ENCODE results near the gene RSPO3. TPM values are rescaled to one million over a fixed set of nuclear protein-coding genes. Genes with fewer than 3 reads are reported as not detected.
A peak's percentile ranks its signal among the peaks of the same experiment; 100 is the strongest.

The RSPO3 gene
- total RNA-seq, 1 donor from 2014 or later: 2.6 TPM

GRCh38 chr6:127243501-127243900 lies 125.0 kb downstream of the RSPO3 start:
- Histone ChIP-seq H3K27ac (ENCODE audit: low read depth, low read length) (no peak overlapping the region), H3K9me3 (ENCODE audit: insufficient read depth, low read depth, low read length) (no peaks in the 10 kb centered on the region), H3K36me3 (ENCODE audit: insufficient read depth, low read length) (no peaks in the 10 kb centered on the region), H3K4me2 (ENCODE audit: low read length) (no peak overlapping the region), H4K20me1 (ENCODE audit: insufficient read depth, low read length) (no peaks in the 10 kb centered on the region), H3K4me1 (ENCODE audit: insufficient read depth, low read length) (no peaks in the 10 kb centered on the region), H3K27me3 (ENCODE audit: insufficient read depth, low read length) (no peaks in the 10 kb centered on the region), H2AFZ (ENCODE audit: low read depth, low read length) (no peak overlapping the region), H3K9ac (ENCODE audit: low read length) (no peak overlapping the region), H3K4me3 (ENCODE audit: insufficient read depth, low read depth, low read length) (no peak overlapping the region), H3K79me2 (ENCODE audit: insufficient read depth, low read length) (no peaks in the 10 kb centered on the region)
- Mint-ChIP-seq H3K4me1 (ENCODE audit: low read depth, unreplicated experiment) (no peaks in the 10 kb centered on the region), H3K4me3 (ENCODE audit: unreplicated experiment) (no peak overlapping the region), H3K27me3 (ENCODE audit: low read depth, unreplicated experiment) (no peaks in the 10 kb centered on the region), H3K27ac (ENCODE audit: unreplicated experiment) (no peak overlapping the region), H3K36me3 (ENCODE audit: low read depth, unreplicated experiment) (no peaks in the 10 kb centered on the region), H3K9me3 (ENCODE audit: unreplicated experiment) (no peaks in the 10 kb centered on the region)
- DNase-seq (ENCODE audit: low read depth) (peak; percentile 68), FAIRE-seq (no peak)
- TF ChIP-seq EZH2 (IDR thresholded peaks at IDR 0.05; ENCODE audit: insufficient read depth, low read length) (no peak), CTCF (IDR thresholded peaks at IDR 0.05; ENCODE audit: insufficient read depth, low read depth, low read length) (no peak)

Other genes starting within 250 kb of the RSPO3 start
- 41.4 and 48.8 TPM in 2 replicates for gene RNF146, start 148.2 kb downstream of the RSPO3 start, total RNA-seq
- 39.3 and 47.2 TPM in 2 replicates for gene ECHDC1, start 224.9 kb downstream of the RSPO3 start, total RNA-seq